Nephron progenitor cell (in vitro differentiated cells): ENCODE data around the gene MCOLN1.

Source experiments
- DNase-seq: peaks from one replicate; pipeline ENCODE4 v3.0.0; 2021
- H3K27ac Mint-ChIP-seq: 2 replicates; pipeline ENCODE4 v1.8.0; 2021; ENCODE audit warnings: mild to moderate bottlenecking, moderate library complexity, mixed read lengths
- H3K27me3 Mint-ChIP-seq: 2 replicates; pipeline ENCODE4 v1.8.0; 2021; ENCODE audit warnings: mild to moderate bottlenecking, low read depth, mixed read lengths; ENCODE audit not compliant: poor library complexity
- H3K36me3 Mint-ChIP-seq: 2 replicates; pipeline ENCODE4 v1.8.0; 2021; ENCODE audit warnings: low read depth, mixed read lengths
- H3K4me1 Mint-ChIP-seq: 2 replicates; pipeline ENCODE4 v1.8.0; 2021; ENCODE audit warnings: mixed read lengths
- H3K4me3 Mint-ChIP-seq: 2 replicates; pipeline ENCODE4 v1.8.0; 2021; ENCODE audit warnings: mild to moderate bottlenecking, moderate library complexity, mixed read lengths
- H3K9me3 Mint-ChIP-seq: 2 replicates; pipeline ENCODE4 v1.8.0; 2021; ENCODE audit warnings: mild to moderate bottlenecking, moderate library complexity, mixed read lengths
- CTCF ChIP-seq: fragments of 200-600 bp; sonication (generic); IDR thresholded peaks from 2 replicates; pipeline ENCODE4 v1.5.0; 2021; ENCODE audit warnings: antibody characterized with exemption

MCOLN1 gene

GRCh38 chr19:7483720-7484201, 38.7 kb upstream of the MCOLN1 start:
- H3K4me3 Mint-ChIP-seq: no peak overlapping the region
- H3K4me1 Mint-ChIP-seq: peaks cover 32% of the 10 kb centered on the region
- H3K9me3 Mint-ChIP-seq: no peaks in the 10 kb centered on the region
- TF ChIP-seq CTCF: no peak
- peaks cover 13% of the 10 kb centered on the region for H3K27me3 Mint-ChIP-seq
- H3K36me3 Mint-ChIP-seq: no peaks in the 10 kb centered on the region
- H3K27ac Mint-ChIP-seq: no peak overlapping the region
- DNase-seq: no peak

GRCh38 chr19:7486923-7487322, 35.5 kb upstream of the MCOLN1 start:
- Mint-ChIP-seq H3K27me3 (peaks cover 13% of the 10 kb centered on the region), H3K4me1 (peaks cover 24% of the 10 kb centered on the region), H3K4me3 (no peak overlapping the region), H3K36me3 (no peaks in the 10 kb centered on the region), H3K27ac (no peak overlapping the region), H3K9me3 (peaks cover 3% of the 10 kb centered on the region)
- TF ChIP-seq CTCF: no peak
- DNase-seq: no peak

- Mint-ChIP-seq H3K4me1 (peaks cover 14% of the 10 kb centered on the region), H3K9me3 (peaks cover 3% of the 10 kb centered on the region), H3K4me3 (peak within 1 kb of the TSS; percentile 76), H3K36me3 (no peaks in the 10 kb centered on the region), H3K27me3 (peaks cover 9% of the 10 kb centered on the region), H3K27ac (peak within 1 kb of the TSS; percentile 82)
- TF ChIP-seq CTCF: no peak
- peak; percentile 95 for DNase-seq
Measured at GRCh38 chr19:7488736-7489353, 33.6 kb upstream of the MCOLN1 start, which contains the start of gene PEX11G. Gene PEX11G, minus strand, starts transcription at chr19:7489035. Its CDS starts 25 bp downstream, at chr19:7489010.

GRCh38 chr19:7489609-7490044, 32.8 kb upstream of the MCOLN1 start:
- Mint-ChIP-seq H3K36me3 (no peaks in the 10 kb centered on the region), H3K27me3 (peaks cover 5% of the 10 kb centered on the region), H3K9me3 (peaks cover 3% of the 10 kb centered on the region), H3K4me1 (peaks cover 21% of the 10 kb centered on the region), H3K4me3 (peak overlapping the region; percentile 71), H3K27ac (peak overlapping the region; percentile 20)
- DNase-seq: no peak
- TF ChIP-seq CTCF: no peak

DNA sequence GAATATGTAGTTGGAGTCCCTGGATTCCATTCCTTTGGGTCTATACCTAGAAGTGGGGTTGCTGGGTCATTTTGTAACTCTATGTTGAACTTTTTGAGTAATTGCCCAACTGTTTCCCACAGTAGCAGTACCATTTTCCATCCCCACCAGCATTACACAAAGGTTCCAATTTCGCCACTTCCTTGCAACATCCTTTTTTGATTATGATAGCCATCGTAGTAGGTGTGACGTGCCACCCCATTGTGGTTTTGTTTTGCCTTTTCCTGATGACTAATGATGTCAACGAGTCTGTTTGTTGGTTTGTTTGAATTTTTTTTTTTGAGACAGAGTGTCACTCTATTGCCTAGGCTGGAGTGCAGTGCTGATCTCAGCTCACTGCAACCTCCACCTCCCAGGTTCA, 30.3 kb upstream of the MCOLN1 start:
- DNase-seq: no peak
- Mint-ChIP-seq H3K36me3 (no peaks in the 10 kb centered on the region), H3K9me3 (peaks cover 3% of the 10 kb centered on the region), H3K27ac (no peak overlapping the region), H3K4me3 (no peak overlapping the region), H3K4me1 (peaks cover 29% of the 10 kb centered on the region), H3K27me3 (peaks cover 13% of the 10 kb centered on the region)
- no peak for TF ChIP-seq CTCF

- no peak overlapping the region for H3K27ac Mint-ChIP-seq
- peaks cover 18% of the 10 kb centered on the region for H3K27me3 Mint-ChIP-seq
- no peaks in the 10 kb centered on the region for H3K36me3 Mint-ChIP-seq
- no peak for DNase-seq
- peaks cover 29% of the 10 kb centered on the region for H3K4me1 Mint-ChIP-seq
- no peak for TF ChIP-seq CTCF
- no peak overlapping the region for H3K4me3 Mint-ChIP-seq
- H3K9me3 Mint-ChIP-seq: peaks cover 3% of the 10 kb centered on the region
Measured at GRCh38 chr19:7492558-7492957, 29.9 kb upstream of the MCOLN1 start.
